OCI-LY3 (cell line): Measurements from ENCODE around the gene CDON.

Experiments
- H2AFZ ChIP-seq: fragments of 200-600, 300-600 bp; shearing (Covaris generic); 2 replicates; pipeline ENCODE4 v1.6.0; 2014; ENCODE audit warnings: antibody characterized with exemption, low read depth, low read length
- H3K27ac ChIP-seq: fragments of 200-600, 300-600 bp; sonication (generic); 2 replicates; pipeline ENCODE4 v1.5.1; 2014; ENCODE audit warnings: mild to moderate bottlenecking, low read length, moderate library complexity, mixed read lengths
- H3K27me3 ChIP-seq: fragments of 200-600, 300-600 bp; sonication (generic); 2 replicates; pipeline ENCODE4 v1.6.1; 2014; ENCODE audit warnings: low read depth, low read length, mixed read lengths
- H3K36me3 ChIP-seq: fragments of 200-600, 300-600 bp; sonication (generic); replicated peaks from 2 replicates; pipeline ENCODE3; 2014; ENCODE audit warnings: low read depth, low read length, mixed read lengths
- H3K4me1 ChIP-seq: fragments of 300-600, 200-600 bp; sonication (generic); 2 replicates; pipeline ENCODE4 v1.6.1; 2014; ENCODE audit warnings: low read length, mixed read lengths
- H3K4me2 ChIP-seq: fragments of 200-600, 300-600 bp; sonication (generic); 2 replicates; pipeline ENCODE4 v1.6.1; 2014; ENCODE audit warnings: low read length, mixed read lengths
- H3K4me3 ChIP-seq: fragments of 300-600, 200-600 bp; sonication (generic); 2 replicates; pipeline ENCODE4 v1.5.1; 2014; ENCODE audit warnings: antibody characterized with exemption, mild to moderate bottlenecking, low read length, moderate library complexity
- H3K79me2 ChIP-seq: fragments of 300-600, 200-600 bp; shearing (Covaris generic); 2 replicates; pipeline ENCODE4 v1.6.1; 2014; ENCODE audit warnings: mild to moderate bottlenecking, low read length, mixed read lengths
- H3K9ac ChIP-seq: fragments of 300-600, 200-600 bp; shearing (Covaris generic); 2 replicates; pipeline ENCODE4 v1.6.0; 2014; ENCODE audit warnings: mild to moderate bottlenecking, low read length, moderate library complexity
- H3K9me3 ChIP-seq: fragments of 200-600, 300-600 bp; shearing (Covaris generic); 2 replicates; pipeline ENCODE4 v1.6.1; 2014; ENCODE audit warnings: low read length, mixed read lengths; ENCODE audit not compliant: insufficient read depth
- H4K20me1 ChIP-seq: fragments of 200-600, 300-600 bp; sonication (generic); 2 replicates; pipeline ENCODE4 v1.6.1; 2016; ENCODE audit warnings: low read length, mixed read lengths; ENCODE audit not compliant: insufficient read depth
- CTCF ChIP-seq: fragments of 200-600, 300-600 bp; sonication (generic); IDR thresholded peaks from 2 replicates; pipeline ENCODE4 v1.5.1; 2014; ENCODE audit warnings: antibody characterized with exemption, low read length, low read depth
- EZH2phosphoT487 ChIP-seq: fragments of 200-600 bp; shearing (Covaris generic); IDR thresholded peaks from 2 replicates; pipeline ENCODE4 v1.6.1; 2018; ENCODE audit warnings: antibody characterized with exemption, mixed run types, low read depth

Gene CDON

DNA sequence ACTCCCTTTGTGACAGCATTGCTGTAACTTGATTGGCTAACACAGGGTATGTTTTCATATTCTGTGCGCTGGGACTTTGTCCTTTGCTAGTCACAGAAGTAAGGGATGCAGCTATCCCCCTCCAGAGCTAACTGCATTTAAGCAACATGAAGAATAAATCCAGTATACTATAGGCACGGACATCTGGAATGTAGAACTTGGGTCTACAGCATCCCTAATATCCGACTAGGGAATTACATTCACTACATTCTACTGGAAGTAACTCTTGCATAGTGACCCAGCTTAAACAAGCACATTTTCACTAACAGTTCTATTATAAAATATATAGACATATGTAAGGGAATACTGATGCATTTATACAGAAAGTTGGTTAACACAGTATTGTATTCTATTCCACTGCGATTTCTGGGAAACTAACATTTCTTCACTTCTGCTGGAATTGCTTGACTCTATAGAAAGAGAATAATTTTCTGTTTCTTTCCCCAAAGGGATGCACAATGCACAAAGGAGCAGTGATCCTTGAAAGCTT, 103.7 kb downstream of the CDON start:
- TF ChIP-seq EZH2phosphoT487 (no peak), CTCF (no peak)
- H3K27me3 ChIP-seq: no peaks in the 10 kb centered on the region

GRCh38 chr11:125957618-125958332, 104.9 kb downstream of the CDON start:
- Histone ChIP-seq H3K4me3 (no peak overlapping the region), H4K20me1 (no peaks in the 10 kb centered on the region)

More for the DNA sequence above, 103.7 kb downstream of the CDON start:
- no peak overlapping the region for H3K9ac ChIP-seq
- H3K79me2 ChIP-seq: no peaks in the 10 kb centered on the region
- H3K36me3 ChIP-seq: no peaks in the 10 kb centered on the region
- H3K4me1 ChIP-seq: no peaks in the 10 kb centered on the region
- no peaks in the 10 kb centered on the region for H4K20me1 ChIP-seq
- H3K4me3 ChIP-seq: no peak overlapping the region
- no peak overlapping the region for H2AFZ ChIP-seq
- H3K27ac ChIP-seq: no peak overlapping the region
- H3K9me3 ChIP-seq: no peaks in the 10 kb centered on the region
- H3K4me2 ChIP-seq: no peak overlapping the region

GRCh38 chr11:125956391-125957134, 106.1 kb downstream of the CDON start:
- no peaks in the 10 kb centered on the region for H3K79me2 ChIP-seq
- no peaks in the 10 kb centered on the region for H3K27me3 ChIP-seq
- no peaks in the 10 kb centered on the region for H3K9me3 ChIP-seq
- no peak overlapping the region for H3K4me3 ChIP-seq
- H2AFZ ChIP-seq: no peak overlapping the region
- no peak for TF ChIP-seq CTCF
- no peak for TF ChIP-seq EZH2phosphoT487
- no peak overlapping the region for H3K27ac ChIP-seq
- no peaks in the 10 kb centered on the region for H3K4me1 ChIP-seq
- no peaks in the 10 kb centered on the region for H3K36me3 ChIP-seq
- H3K9ac ChIP-seq: no peak overlapping the region
- no peaks in the 10 kb centered on the region for H4K20me1 ChIP-seq
- no peak overlapping the region for H3K4me2 ChIP-seq

More at GRCh38 chr11:125957618-125958332, 104.9 kb downstream of the CDON start:
- H3K9me3 ChIP-seq: no peaks in the 10 kb centered on the region
- no peak overlapping the region for H2AFZ ChIP-seq
- no peaks in the 10 kb centered on the region for H3K4me1 ChIP-seq
- H3K36me3 ChIP-seq: no peaks in the 10 kb centered on the region
- no peak overlapping the region for H3K9ac ChIP-seq
- no peak overlapping the region for H3K27ac ChIP-seq
- TF ChIP-seq EZH2phosphoT487 (no peak), CTCF (no peak)
- no peak overlapping the region for H3K4me2 ChIP-seq
- no peaks in the 10 kb centered on the region for H3K27me3 ChIP-seq
- H3K79me2 ChIP-seq: no peaks in the 10 kb centered on the region

- Histone ChIP-seq H3K27me3 (no peaks in the 10 kb centered on the region), H3K79me2 (no peaks in the 10 kb centered on the region), H3K4me1 (no peaks in the 10 kb centered on the region), H3K4me2 (no peak overlapping the region), H3K9ac (no peak overlapping the region), H3K36me3 (no peaks in the 10 kb centered on the region), H3K4me3 (no peak overlapping the region), H2AFZ (no peak overlapping the region), H3K9me3 (no peaks in the 10 kb centered on the region), H3K27ac (no peak overlapping the region), H4K20me1 (no peaks in the 10 kb centered on the region)
- TF ChIP-seq CTCF (no peak), EZH2phosphoT487 (no peak)
Observed at GRCh38 chr11:125955856-125956255, 106.8 kb downstream of the CDON start.
